NCI-H2196 (cell line): ENCODE measurements around the gene HELZ2.

Experiments used
- DNase-seq: peaks from one replicate; lab custom pipeline; 2025; ENCODE audit not compliant: unreplicated experiment; lab: John Stamatoyannopoulos, UW

The HELZ2 gene

GRCh38 chr20:63553933-63554290, 20.1 kb downstream of the HELZ2 start, which contains the start of gene FNDC11:
FNDC11 (plus strand) TSS chr20:63554159; CDS start chr20:63555664, 1,505 bp downstream.
- DNase-seq: peak; percentile 35

- DNase-seq: peak; percentile 91
Observed at GRCh38 chr20:63553251-63553932, 20.6 kb downstream of the HELZ2 start.

- no peak for DNase-seq
Observed at GRCh38 chr20:63552481-63553249, 21.4 kb downstream of the HELZ2 start.

DNA sequence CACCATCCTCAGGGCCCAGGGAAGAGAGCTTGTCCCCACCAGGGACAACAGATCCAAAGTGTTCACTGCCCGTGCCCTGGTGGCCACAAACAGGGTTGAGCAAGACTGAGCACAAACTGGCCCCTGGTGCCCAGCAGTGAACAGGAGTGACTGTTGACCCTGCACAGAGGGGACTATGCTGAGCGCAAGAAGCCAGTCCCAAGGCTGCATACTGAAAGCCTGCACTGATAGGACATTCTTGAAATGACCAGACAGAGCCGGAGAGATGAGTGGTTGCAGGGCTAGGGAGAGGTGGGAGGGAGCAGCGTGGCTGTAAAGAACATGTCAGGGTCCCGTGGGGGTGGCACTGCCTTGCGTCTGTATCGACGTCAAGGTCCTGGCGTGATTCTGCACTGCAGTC, 23.0 kb downstream of the HELZ2 start:
- DNase-seq: no peak

DNA sequence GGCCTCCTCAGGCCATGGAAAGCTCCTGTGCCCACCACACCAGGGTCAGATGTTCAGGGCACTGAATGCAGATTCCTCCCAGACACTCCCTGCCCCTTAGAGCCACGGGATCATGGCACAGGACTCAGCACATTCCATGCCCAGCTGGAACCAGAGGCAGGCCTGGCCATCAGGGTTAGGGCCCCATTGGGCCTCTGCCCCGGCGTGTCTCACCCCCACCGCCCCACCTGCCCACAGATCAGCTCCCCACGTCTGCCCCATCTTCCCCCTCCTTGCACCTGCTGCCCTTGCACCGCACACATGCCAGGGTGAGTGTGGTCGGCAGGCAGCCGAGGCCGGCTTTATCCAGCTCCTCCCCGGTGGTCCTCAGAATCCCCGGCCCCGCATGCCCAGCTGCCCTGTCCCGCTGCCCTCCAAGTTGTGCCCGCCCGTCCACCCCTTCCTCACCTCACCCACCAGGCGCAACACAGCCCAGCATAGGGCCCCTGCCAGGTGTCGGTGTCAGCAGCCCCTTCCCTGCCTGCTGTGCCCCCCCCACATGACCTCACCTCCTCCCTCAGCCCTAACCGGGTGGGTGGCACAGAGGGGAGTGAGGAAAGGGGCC, 24.3 kb downstream of the HELZ2 start:
- DNase-seq: no peak

GRCh38 chr20:63549019-63549418, 25.0 kb downstream of the HELZ2 start:
- no peak for DNase-seq

- no peak for DNase-seq
Observed at GRCh38 chr20:63548542-63548941, 25.5 kb downstream of the HELZ2 start.

DNA sequence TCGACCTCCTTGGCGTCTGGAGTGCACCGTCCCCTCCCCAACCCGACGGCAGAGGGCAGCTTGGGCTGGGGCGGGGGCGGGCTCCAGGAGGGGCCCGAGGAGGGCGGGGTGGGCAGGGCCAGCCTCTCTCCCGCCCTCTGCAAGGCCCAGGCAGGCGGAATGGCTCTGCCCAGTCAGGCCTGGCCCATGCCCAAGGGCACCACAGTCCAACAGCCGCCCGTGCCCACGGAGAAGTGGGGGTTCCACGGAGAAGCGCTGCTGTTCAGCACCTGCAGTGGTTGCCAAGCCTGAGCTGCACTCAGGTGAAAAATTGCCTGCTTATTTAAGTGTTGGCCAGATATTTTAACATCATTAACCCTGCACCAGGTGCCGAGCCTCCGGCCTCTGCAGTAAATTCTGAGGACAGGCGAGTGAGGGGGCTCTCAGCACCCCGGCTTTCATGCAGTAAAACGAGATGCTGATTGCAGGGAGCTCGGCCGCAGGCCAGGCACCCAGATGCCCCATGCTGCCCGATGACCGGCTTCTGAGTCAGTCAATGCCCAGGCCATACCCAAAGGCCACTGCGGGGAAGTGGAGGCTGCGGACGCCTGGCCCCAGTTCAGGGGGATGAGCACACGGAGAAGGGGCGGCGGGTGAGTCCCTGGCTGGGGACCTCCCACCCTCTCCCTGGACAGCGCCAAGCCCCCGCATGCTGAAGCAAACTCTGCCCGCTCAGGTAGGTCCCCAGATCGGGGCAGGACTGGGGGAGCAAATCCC, 26.1 kb downstream of the HELZ2 start, which contains the start of gene SRMS:
TSS of gene SRMS (minus strand) at position 25 of the 756 bp plus-strand sequence. CDS start 286 bp downstream, outside the sequence.
- DNase-seq: no peak

DNA sequence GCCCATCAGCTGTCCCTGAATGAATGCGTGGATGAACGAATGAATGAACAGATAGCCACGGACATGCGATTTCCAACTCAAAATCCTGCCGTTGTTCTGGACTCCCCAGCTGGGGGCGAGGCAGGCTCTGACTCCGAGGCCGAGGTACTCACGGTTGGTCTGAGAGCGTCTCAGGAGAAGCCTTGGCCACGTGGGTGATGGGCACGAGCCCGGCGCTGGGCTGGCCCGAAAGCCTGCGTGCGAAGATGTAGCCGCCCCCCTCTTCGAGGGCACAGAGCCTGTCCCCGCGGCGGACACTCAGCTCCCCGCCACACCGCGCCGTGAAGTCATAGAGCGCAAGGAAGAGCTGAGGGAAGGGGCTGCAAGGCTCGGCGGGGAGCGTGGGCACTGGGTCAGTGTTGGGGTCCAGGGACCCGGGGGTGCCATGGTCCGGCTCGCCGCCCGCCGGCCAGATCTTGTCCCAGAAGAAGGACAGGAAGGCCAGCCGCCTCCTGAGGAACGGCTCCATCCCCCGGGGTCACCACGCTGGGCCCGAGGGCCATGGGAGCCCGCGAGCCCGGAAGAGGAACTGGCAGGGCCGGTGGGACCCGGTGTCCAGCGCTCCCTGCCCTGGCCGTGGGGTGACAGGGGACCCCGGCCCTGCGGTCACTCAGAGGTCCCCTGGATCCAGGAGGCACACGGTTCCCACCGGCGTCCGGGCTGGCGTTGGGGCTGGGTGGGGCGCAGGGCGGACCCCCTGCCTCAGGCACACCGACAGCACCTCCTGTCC, 26.9 kb downstream of the HELZ2 start:
- DNase-seq: no peak

DNA sequence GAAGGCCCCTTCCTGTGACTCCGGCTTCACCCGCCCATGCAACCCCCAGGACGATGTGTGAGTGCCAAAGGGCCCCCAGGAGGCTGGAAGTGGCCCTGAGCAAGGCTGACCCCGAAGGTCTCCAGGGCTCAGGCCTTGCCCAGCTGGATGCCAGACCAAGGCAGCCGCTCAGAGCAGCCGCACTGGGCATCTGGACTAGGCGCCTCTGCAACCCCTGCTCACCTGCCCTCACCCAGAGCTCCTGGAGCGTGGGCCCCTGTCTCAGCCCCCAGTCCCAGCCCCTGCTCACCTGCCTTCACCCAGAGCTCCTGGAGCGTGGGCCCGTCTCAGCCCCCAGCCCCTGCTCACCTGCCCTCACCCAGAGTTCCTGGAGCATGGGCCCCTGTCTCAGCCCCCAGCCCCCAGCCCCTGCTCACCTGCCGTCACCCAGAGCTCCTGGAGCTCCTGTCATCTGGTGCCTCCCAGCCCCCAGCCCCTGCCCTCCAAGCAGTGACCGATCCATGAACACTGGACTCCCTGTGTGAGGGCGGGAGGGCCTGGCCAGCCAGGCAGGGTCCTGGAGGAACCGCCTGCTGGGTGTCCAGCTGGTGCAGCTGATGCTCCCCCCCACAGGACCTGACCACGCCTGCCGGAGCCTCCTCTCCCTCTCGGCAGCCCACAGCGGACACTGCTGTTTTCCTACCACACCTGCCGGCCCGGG, 27.6 kb downstream of the HELZ2 start:
- DNase-seq: no peak

DNA sequence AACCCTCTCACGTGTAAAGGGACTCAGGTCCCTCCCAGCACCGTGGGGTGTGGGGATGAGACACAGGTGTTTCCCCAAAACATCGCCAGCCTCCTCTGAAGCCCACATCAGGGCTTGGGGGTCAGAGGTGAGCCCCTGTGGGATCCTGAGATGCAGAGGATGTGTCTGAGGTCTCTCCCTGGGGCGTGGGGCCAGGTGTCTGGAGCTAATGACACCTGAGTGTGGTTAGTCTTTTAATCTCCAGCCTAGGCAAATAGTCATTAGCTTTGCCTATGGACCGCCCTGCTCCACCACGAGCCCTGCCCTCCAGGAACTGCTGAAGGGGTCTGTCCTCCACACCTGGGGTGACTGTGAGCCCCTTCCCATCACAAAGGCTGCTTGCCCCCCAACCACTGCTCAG, 28.2 kb downstream of the HELZ2 start:
- DNase-seq: no peak

DNA sequence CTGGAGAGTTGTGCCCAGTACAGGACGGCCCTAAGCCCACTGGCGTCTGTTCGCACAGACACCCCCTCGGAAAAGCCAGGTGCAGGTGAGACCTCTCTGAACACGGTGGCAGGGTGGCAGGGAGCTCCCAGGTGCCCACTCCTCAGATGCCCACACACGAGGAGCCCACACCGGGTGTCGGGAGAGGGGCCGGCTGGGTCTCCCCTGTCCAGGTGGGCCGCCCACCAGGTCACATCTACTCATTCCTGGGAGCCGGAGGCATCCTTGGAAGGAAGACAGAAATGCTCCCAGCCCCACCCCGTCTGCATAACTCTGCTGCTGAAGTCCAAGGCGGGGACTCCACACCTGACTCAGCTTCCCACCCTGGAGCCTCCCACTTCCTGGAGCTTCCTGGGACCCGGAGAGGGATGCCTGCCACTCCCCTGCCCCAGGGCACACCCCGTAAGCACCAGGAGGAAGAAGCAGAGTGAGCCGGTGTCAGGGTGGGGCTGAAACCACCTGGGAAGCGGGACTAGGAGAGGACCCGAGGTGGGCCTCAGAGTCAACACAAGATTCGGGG, 29.0 kb downstream of the HELZ2 start:
- DNase-seq: no peak

DNA sequence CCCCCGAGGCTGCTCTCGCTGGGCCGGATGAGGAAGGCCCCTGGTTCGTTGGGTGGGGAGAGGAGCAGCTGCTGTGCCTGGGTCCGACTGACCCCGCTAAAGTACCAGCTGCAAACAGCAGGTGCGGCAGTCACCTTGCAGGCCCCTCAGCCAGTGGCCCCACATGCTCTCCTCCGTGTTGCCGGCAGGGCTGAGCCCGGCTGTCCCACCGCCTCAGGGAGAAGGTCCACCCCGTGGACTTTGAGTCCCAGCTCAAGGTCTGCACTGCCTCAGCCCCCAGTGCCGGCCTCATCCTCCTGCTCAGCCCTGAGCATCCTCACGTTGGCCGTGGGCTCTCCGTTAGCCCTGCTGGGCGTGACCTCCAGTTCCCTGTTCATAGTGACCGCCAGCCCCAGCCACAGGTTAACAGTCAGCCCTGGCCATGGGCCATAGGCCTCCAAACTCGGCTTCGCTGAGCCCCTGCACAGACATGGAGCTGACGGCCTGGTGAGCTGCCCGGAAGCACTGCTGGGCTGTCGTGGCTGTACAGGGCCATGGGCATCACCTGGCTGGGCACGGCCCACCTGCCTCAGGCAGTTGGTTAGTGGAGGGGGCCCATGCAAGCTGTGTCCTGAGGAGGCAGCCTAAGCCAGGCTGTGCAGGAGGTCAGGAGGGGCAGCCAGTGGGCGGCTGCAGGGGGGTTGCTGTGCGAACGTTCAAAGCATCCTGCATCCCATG, 29.6 kb downstream of the HELZ2 start:
- DNase-seq: no peak

GRCh38 chr20:63543733-63544132, 30.3 kb downstream of the HELZ2 start:
- no peak for DNase-seq

DNA sequence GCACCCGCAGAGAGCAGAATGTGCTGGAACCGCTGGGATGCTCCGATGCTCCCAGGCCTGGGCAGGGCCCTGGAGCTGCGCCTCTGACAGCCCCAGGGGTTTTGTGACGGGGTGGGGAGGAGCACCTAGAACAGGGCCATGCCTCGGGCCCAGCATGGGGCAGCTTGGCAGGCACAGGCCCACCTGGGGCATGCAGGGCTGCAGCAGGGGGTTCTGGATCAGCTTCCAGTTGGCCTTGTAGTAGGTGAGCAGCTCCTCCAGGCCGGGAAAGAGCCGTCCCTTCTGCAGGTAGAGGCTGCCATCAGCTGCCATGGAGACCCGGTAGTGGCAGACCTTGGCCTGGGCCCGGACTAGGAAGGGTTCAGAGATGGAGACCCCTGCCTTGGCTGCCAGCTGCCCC, 30.9 kb downstream of the HELZ2 start:
- no peak for DNase-seq

DNA sequence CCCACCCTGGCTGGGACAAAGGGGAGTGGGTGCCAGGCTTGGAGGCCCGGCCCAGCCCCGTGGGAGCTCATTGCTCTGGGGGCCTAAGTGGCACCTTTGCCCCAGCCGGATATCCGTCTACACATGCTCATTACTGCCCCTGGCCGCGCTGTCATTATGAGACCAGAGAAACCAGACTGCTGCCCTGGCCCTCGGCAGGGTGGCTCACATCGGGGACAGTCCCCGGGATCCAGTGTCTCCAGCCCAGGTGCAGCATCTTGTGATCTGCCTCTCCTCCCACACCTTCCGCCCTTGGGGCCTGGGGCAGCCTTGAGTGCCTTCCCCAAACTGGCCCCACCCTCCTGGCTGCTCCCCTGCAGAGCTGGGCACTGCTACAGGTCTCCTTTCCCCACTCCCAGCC, 31.3 kb downstream of the HELZ2 start:
- DNase-seq: no peak

DNA sequence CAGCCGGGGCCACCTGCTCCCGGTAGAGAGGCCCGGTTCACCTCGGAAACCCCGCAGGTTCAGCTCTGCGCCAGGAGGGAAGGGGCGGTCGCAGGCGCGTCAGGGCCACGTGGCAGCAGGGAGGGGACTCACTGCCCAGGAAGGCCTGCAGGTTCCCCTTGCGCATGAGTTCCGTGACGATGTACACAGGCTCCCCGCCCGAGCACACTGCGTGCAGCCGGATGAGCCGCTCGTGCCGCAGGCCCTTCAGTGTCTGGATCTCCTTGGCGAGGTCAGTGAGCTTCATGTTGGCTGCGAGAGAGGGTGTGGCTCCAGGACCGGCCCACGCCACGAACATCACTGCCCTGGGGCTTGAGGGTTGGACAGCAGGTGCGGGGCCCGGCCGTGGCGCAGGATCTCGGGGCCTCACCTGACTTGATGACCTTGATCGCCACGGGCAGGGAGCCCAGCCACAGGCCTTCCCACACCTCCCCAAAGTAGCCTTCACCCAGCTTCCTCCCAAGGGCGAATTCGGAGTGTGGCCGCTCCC, 31.9 kb downstream of the HELZ2 start:
- no peak for DNase-seq

- DNase-seq: no peak
Observed at GRCh38 chr20:63541371-63541770, 32.7 kb downstream of the HELZ2 start.
